Naive thymus-derived CD8-positive, alpha-beta T cell (primary cell): ENCODE data around the gene ZNF518B. TPM values are rescaled to one million over a fixed set of nuclear protein-coding genes. Genes with fewer than 3 reads are reported as not detected.

ENCODE experiments used
- ATAC-seq, 2 donors: fragments of 150-1000 bp; cut with Tn5 transposase in 1 of 2; sonication (Bioruptor Pico), chemical (Tn5 transposase) in 1 of 2; 1 replicate in 1 of 2; 2 replicates in 1 of 2; pipeline ENCODE4 v1.10.0; 2021; ENCODE audit warnings: mild to moderate bottlenecking in 2 of 2, moderate library complexity in 2 of 2
- POLR2A ChIA-PET: fragments of 350-600 bp; sonication (Branson Sonifier 250); formaldehyde crosslinking; loops from one replicate; lab custom pipeline; 2021; ENCODE audit warnings: antibody characterized with exemption; lab: Charles Lee
- DNase-seq, 10 donors: peaks; one replicate each; pipeline versions ENCODE4 v3.0.0 to v3.0.0-alpha.2; 2020 to 2022
- H3K27ac Mint-ChIP-seq, 10 donors: one replicate each; pipeline ENCODE4 v1.8.0; 2020 to 2022; ENCODE audit warnings: mild to moderate bottlenecking in 10 of 10, mixed read lengths in 10 of 10, moderate library complexity in 4 of 10, inconsistent platforms in 1 of 10
- H3K27me3 Mint-ChIP-seq, 5 donors: one replicate each; pipeline ENCODE4 v1.8.0; 2021 to 2022; ENCODE audit warnings: mixed read lengths in 5 of 5
- H3K36me3 Mint-ChIP-seq, 3 donors: one replicate each; pipeline ENCODE4 v1.8.0; 2020 to 2022; ENCODE audit warnings: mixed read lengths in 3 of 3, mild to moderate bottlenecking in 2 of 3, inconsistent platforms in 1 of 3
- H3K4me1 Mint-ChIP-seq, 4 donors: one replicate each; pipeline ENCODE4 v1.8.0; 2021 to 2022; ENCODE audit warnings: mixed read lengths in 4 of 4
- H3K4me3 Mint-ChIP-seq, 10 donors: one replicate each; pipeline ENCODE4 v1.8.0; 2020 to 2022; ENCODE audit warnings: mild to moderate bottlenecking in 10 of 10, mixed read lengths in 10 of 10, moderate library complexity in 6 of 10, inconsistent platforms in 1 of 10
- H3K9me3 Mint-ChIP-seq, 9 donors: one replicate each; pipeline ENCODE4 v1.8.0; 2020 to 2022; ENCODE audit warnings: mixed read lengths in 9 of 9, mild to moderate bottlenecking in 3 of 9, inconsistent platforms in 1 of 9, moderate library complexity in 1 of 9
- polyA plus RNA-seq, 3 donors: library from polyadenylated mRNA; unstranded; fragments of 300-500 nt; fragmentation: Illumina TruSeq; gene quantifications; one replicate each; pipeline ENCODE4 v1.2.3, GENCODE V29; 2021
- total RNA-seq, 8 experiments: library from RNA in 2 of 8; stranded (reverse) in 2 of 8; gene quantifications; one replicate each; pipeline ENCODE4 v1.2.3 and lab custom pipeline; 2021 to 2026

Gene ZNF518B
- total and polyA plus RNA-seq, 5 experiments from 2014 or later, result 12.0 to 62.5 (median 19.7) TPM

DNA sequence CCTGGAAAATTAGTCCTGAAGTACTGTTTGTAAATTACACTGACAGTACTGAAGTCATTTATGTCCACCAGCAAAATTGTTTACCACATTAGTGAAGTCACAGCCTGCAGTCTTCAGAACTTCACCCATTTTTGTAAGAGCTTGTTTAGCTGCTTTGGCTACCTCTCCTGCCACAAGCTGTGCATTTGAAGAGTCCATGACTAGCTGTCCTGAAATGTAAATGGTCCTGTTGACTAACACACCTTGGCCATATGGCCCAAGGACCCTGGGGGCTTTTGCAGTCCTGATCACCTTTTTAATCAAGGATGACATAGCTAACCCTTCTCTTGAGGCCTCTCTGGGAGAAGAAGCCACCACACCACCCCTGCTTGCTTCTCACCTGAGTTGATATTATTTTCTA, 21.4 kb upstream of the ZNF518B start:
- H3K4me1 Mint-ChIP-seq, result no peaks in the 10 kb centered on the region
- POLR2A ChIA-PET, result no interaction called here
- no peak for DNase-seq
- no peak overlapping the region for H3K4me3 Mint-ChIP-seq
- H3K9me3 Mint-ChIP-seq, result no peaks in the 10 kb centered on the region
- H3K27me3 Mint-ChIP-seq, result peaks cover 0 to 3% (median 0%) of the 10 kb centered on the region in 5 donors
- no peak for ATAC-seq
- H3K27ac Mint-ChIP-seq, result no peak overlapping the region
- no peaks in the 10 kb centered on the region for H3K36me3 Mint-ChIP-seq

- Mint-ChIP-seq H3K4me1 (no peaks in the 10 kb centered on the region), H3K4me3 (no peak overlapping the region), H3K27ac (no peak overlapping the region), H3K36me3 (no peaks in the 10 kb centered on the region), H3K27me3 (peaks cover 0 to 19% (median 7%) of the 10 kb centered on the region in 5 donors), H3K9me3 (no peaks in the 10 kb centered on the region)
- POLR2A ChIA-PET, result no interaction called here
- no peak for DNase-seq
- no peak for ATAC-seq
These were observed 13.3 kb upstream of the ZNF518B start for GRCh38 chr4:10470505-10470904.

DNA sequence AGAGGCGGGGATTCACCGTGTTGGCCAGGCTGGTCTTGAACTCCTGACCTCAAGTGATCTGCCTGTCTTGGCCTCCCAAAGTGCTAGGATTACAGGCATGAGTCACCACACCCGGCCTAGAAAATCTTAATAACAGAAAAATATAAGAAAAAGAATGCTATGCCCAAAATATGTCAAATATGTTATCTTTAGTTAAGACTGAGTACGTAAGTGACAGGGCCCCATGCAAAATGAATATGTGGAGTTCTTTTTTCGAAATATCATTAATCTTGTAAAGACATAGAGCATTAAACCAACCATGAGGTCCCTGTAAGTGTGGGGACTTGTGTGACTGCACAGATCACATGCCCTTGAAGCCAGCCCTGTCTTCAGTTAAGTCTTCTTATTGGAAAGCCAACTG, 8.9 kb upstream of the ZNF518B start:
- Mint-ChIP-seq H3K9me3 (peaks cover 0 to 6% (median 2%) of the 10 kb centered on the region in 9 donors), H3K4me3 (no peak overlapping the region), H3K27me3 (peaks cover 18 to 52% (median 34%) of the 10 kb centered on the region in 5 donors), H3K27ac (no peak overlapping the region), H3K4me1 (peaks cover 2 to 15% (median 10%) of the 10 kb centered on the region in 4 donors), H3K36me3 (peaks cover 0 to 7% (median 5%) of the 10 kb centered on the region in 3 donors)
- POLR2A ChIA-PET, result no interaction called here
- DNase-seq (no peak), ATAC-seq (no peak)

- H3K27me3 Mint-ChIP-seq, result peaks cover 18 to 48% (median 36%) of the 10 kb centered on the region in 5 donors
These were observed 5.7 kb upstream of the ZNF518B start for GRCh38 chr4:10462876-10463275.

GRCh38 chr4:10461850-10462400, 4.7 kb upstream of the ZNF518B start:
- peak overlapping the region in 5 of 10 donors; percentile 13 to 77 (median 53) for H3K27ac Mint-ChIP-seq
- DNase-seq, result no peak

More at GRCh38 chr4:10462876-10463275, 5.7 kb upstream of the ZNF518B start:
- Mint-ChIP-seq H3K36me3 (peaks cover 0 to 7% (median 5%) of the 10 kb centered on the region in 3 donors), H3K27ac (no peak overlapping the region), H3K9me3 (peaks cover 0 to 6% (median 2%) of the 10 kb centered on the region in 9 donors), H3K4me3 (no peak overlapping the region), H3K4me1 (peaks cover 4 to 28% (median 19%) of the 10 kb centered on the region in 4 donors)
- no peak for DNase-seq
- no peak for ATAC-seq
- POLR2A ChIA-PET, result no interaction called here

DNA sequence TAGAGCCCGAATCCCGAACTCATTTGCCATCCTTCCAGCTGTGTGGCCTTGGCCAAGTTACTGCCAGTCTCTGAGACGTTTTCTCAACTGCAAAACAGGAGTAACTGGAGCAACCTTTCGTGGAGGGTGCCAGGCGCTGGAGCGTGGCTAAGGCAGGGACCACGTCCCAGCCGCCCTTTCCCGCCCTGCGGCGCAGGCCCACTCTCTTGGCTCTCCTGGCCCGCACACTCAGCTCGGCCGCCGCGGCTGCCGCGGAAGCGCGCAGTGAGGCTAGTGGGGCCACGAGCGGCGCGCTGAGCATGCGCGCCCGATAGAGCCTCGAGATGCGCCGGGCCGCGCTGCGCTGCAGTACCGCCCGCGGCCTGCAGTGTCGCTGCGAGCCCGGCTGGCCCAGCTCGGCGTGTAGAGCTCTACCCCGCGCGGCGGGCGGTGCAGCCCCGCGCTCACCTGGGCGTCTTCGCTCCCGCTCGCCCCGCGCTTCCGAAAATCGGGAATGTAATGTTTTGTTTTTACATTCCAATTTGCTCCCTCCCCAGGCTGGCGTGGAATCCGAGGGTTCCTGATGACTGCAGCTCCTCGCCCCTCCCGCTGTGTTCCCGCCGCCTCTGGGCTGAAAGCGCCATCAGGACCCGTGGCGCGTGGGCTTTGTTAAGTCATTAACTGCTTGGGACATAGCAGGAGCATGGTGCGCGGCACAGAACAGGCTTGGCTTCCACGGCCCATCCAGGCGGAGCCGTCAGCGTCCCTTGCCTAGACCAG, 4.0 kb upstream of the ZNF518B start:
- POLR2A ChIA-PET, result interaction anchor here (1.0 to 2.3 kb wide), 6 partner anchors 39 to 963 kb away, joined by 3 to 23 read pairs (median 6); partner anchors contain the start of gene WDR1
- Mint-ChIP-seq H3K27me3 (peaks cover 18 to 42% (median 33%) of the 10 kb centered on the region in 5 donors), H3K4me1 (peaks cover 5 to 38% (median 28%) of the 10 kb centered on the region in 4 donors), H3K4me3 (peak overlapping the region; percentile 74 to 91 (median 82)), H3K27ac (peak overlapping the region in 5 of 10 donors; percentile 13 to 77 (median 73)), H3K36me3 (peaks cover 0 to 7% (median 5%) of the 10 kb centered on the region in 3 donors), H3K9me3 (peaks cover 0 to 7% (median 2%) of the 10 kb centered on the region in 9 donors)
- ATAC-seq (peak; percentile 70 to 73), DNase-seq (peak; percentile 59 to 85 (median 78))

More at GRCh38 chr4:10461850-10462400, 4.7 kb upstream of the ZNF518B start:
- peak overlapping the region; percentile 74 to 91 (median 82) for H3K4me3 Mint-ChIP-seq
- no peak for ATAC-seq
- peaks cover 4 to 34% (median 24%) of the 10 kb centered on the region in 4 donors for H3K4me1 Mint-ChIP-seq
- peaks cover 0 to 6% (median 2%) of the 10 kb centered on the region in 9 donors for H3K9me3 Mint-ChIP-seq
- POLR2A ChIA-PET, result interaction anchor here (1.2 to 2.3 kb wide), 4 partner anchors 40 to 345 kb away, joined by 3 to 23 read pairs (median 6); partner anchors contain the start of gene WDR1
- peaks cover 18 to 42% (median 36%) of the 10 kb centered on the region in 5 donors for H3K27me3 Mint-ChIP-seq
- H3K36me3 Mint-ChIP-seq, result peaks cover 0 to 7% (median 5%) of the 10 kb centered on the region in 3 donors

DNA sequence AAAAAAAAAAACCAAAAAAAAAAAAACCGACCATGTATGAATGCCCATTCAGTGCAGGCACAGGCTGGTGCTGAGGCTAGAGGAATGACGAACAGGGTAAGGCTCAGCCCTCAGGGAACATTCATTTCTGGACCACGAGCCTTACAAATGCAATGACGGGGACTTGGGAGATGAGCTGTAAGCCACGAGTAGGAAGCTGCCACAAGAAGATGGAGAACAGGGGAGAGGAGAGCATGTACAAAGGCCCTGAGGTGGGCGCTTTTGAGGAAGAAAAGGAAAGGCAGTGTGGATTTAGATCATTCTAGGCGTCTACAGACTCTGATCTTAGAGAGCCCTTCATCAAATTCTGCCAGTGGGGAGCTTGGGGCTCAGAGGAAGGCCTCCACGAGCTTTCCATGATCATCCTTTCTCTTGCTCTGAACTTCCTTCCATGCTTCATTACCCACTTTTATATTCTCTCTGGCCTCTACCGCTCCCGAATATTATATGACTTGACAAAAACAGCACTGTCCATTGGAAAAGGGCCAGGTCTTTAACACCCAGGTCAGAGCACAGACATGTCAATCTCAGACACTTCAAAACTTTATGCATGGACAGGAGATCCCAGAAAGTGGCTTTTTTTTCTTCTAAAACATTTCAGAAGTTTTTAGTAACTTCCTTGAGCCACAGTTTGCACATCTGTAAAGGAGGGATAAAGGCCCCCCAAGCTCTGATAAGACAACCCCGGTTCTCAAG, 3.3 kb upstream of the ZNF518B start:
- POLR2A ChIA-PET, result interaction anchor here (1.0 to 2.3 kb wide), 7 partner anchors 39 to 963 kb away, joined by 3 to 23 read pairs (median 5); partner anchors contain the start of gene WDR1
- peak overlapping the region in 2 of 10 donors; percentile 20 to 44 for H3K27ac Mint-ChIP-seq
- peaks cover 0 to 8% (median 2%) of the 10 kb centered on the region in 9 donors for H3K9me3 Mint-ChIP-seq
- peak overlapping the region; percentile 25 to 88 (median 71) for H3K4me3 Mint-ChIP-seq
- peaks cover 18 to 40% (median 33%) of the 10 kb centered on the region in 5 donors for H3K27me3 Mint-ChIP-seq
- no peak for ATAC-seq
- no peak for DNase-seq
- H3K4me1 Mint-ChIP-seq, result peaks cover 8 to 43% (median 34%) of the 10 kb centered on the region in 4 donors
- H3K36me3 Mint-ChIP-seq, result peaks cover 0 to 7% (median 5%) of the 10 kb centered on the region in 3 donors

- peak overlapping the region in 4 of 10 donors; percentile 19 to 55 (median 33) for H3K4me3 Mint-ChIP-seq
- ATAC-seq (no peak), DNase-seq (no peak)
- POLR2A ChIA-PET, result interaction anchor here (0.6 to 2.3 kb wide), 2 partner anchors 342 to 438 kb away, joined by 3 to 23 read pairs; partner anchors contain the start of gene WDR1
- peaks cover 5 to 15% (median 7%) of the 10 kb centered on the region in 3 donors for H3K36me3 Mint-ChIP-seq
- H3K4me1 Mint-ChIP-seq, result peaks cover 14 to 54% (median 45%) of the 10 kb centered on the region in 4 donors
- peaks cover 0 to 8% (median 2%) of the 10 kb centered on the region in 9 donors for H3K9me3 Mint-ChIP-seq
- no peak overlapping the region for H3K27ac Mint-ChIP-seq
- peaks cover 16 to 28% (median 23%) of the 10 kb centered on the region in 5 donors for H3K27me3 Mint-ChIP-seq
These were observed 2.1 kb upstream of the ZNF518B start for GRCh38 chr4:10459305-10459704.

- Mint-ChIP-seq H3K4me3 (peak overlapping the region in 9 of 10 donors; percentile 59 to 84 (median 74)), H3K36me3 (peaks cover 7 to 23% (median 15%) of the 10 kb centered on the region in 3 donors), H3K27ac (peak overlapping the region in 7 of 10 donors; percentile 35 to 92 (median 78)), H3K4me1 (peaks cover 14 to 59% (median 46%) of the 10 kb centered on the region in 4 donors), H3K27me3 (peaks cover 11 to 20% (median 14%) of the 10 kb centered on the region in 5 donors), H3K9me3 (peaks cover 0 to 7% (median 2%) of the 10 kb centered on the region in 9 donors)
- DNase-seq, result no peak
- POLR2A ChIA-PET, result interaction anchor here (1.0 to 2.7 kb wide), 6 partner anchors 10 to 340 kb away, joined by 3 to 30 read pairs (median 14); partner anchors contain the start of gene WDR1
- no peak for ATAC-seq
These were observed 951 bp upstream of the ZNF518B start for GRCh38 chr4:10458177-10458576.

DNA sequence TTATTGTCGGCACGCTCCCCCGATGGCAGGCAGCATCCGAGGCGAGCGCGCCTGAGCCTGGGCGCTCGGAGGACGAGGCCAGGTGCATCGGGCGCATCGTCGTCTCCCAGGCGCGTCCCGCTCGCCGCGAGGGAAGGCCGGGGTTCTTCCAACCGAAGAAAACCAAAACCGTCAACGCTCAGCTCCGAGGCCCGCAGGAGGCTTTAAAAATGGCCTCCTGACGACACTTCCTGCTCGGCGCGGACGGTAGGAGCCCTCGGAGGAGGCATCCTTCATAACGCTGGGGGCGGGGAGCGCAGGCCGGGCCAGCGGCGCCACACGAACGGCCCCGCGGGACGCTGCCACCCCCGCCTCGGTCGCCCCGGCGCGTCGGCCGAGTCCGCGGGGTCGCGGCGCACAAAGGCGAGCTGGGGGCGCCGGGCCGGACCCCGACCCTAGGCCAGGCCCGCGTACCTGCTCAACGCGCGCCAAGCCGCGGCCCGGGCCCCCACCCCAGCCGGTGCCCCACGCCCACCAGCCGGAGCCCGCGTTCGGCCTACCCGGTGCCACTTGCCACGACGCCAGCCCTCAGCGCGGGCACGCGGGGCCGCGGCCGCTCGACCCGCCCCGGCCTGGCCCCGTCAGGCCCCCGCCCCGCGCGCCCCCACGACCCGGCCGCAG, 501 bp downstream of the ZNF518B start:
- peaks cover 15 to 34% (median 30%) of the 10 kb centered on the region in 3 donors for H3K36me3 Mint-ChIP-seq
- POLR2A ChIA-PET, result interaction anchor here (0.8 to 2.7 kb wide), 11 partner anchors 28 to 361 kb away, joined by 3 to 30 read pairs (median 5); partner anchors contain the start of gene WDR1
- peaks cover 0 to 8% (median 0%) of the 10 kb centered on the region in 5 donors for H3K27me3 Mint-ChIP-seq
- ATAC-seq (peak; percentile 53 to 58), DNase-seq (peak; percentile 29 to 79 (median 58))
- H3K9me3 Mint-ChIP-seq, result peaks cover 0 to 14% (median 6%) of the 10 kb centered on the region in 9 donors
- peak overlapping the region; percentile 82 to 94 (median 90) for H3K4me3 Mint-ChIP-seq
- H3K27ac Mint-ChIP-seq, result peak overlapping the region; percentile 88 to 96 (median 94)
- H3K4me1 Mint-ChIP-seq, result peaks cover 17 to 50% (median 44%) of the 10 kb centered on the region in 4 donors

- Mint-ChIP-seq H3K36me3 (peaks cover 16 to 38% (median 32%) of the 10 kb centered on the region in 3 donors), H3K9me3 (peaks cover 0 to 15% (median 7%) of the 10 kb centered on the region in 9 donors), H3K4me1 (peaks cover 14 to 45% (median 40%) of the 10 kb centered on the region in 4 donors), H3K27me3 (peaks cover 0 to 8% (median 0%) of the 10 kb centered on the region in 5 donors), H3K27ac (peak overlapping the region; percentile 88 to 96 (median 94)), H3K4me3 (peak overlapping the region; percentile 82 to 94 (median 90))
- no peak for ATAC-seq
- POLR2A ChIA-PET, result interaction anchor here (0.8 to 2.7 kb wide), 9 partner anchors 28 to 360 kb away, joined by 3 to 30 read pairs (median 5); partner anchors contain the start of gene WDR1
- no peak for DNase-seq
These were observed 999 bp downstream of the ZNF518B start for GRCh38 chr4:10456260-10456594.
